OCI-LY7 (cell line): Measurements from ENCODE around the gene AATK. TPM values are rescaled to one million over a fixed set of nuclear protein-coding genes. Genes with fewer than 3 reads are reported as not detected.

ENCODE experiments used
- Bru-seq: library from RNA; stranded (reverse); fragments of 400-500 nt; gene quantifications from one replicate; lab custom pipeline; 2021; lab: Mats Ljungman, UMichigan
- BruChase-seq, 2 experiments: library from RNA; stranded (reverse); fragments of 400-500 nt; gene quantifications; one replicate each; lab custom pipeline; 2021; lab: Mats Ljungman, UMichigan
- BruUV-seq: library from RNA; stranded (reverse); fragments of 400-500 nt; replicated peaks from 2 replicates; lab custom pipeline; 2021; lab: Mats Ljungman, UMichigan
- CTCF ChIA-PET: fragments of 300-600 bp; sonication (Branson Sonifier 250); formaldehyde crosslinking; loops from one replicate; lab custom pipeline; 2022; ENCODE audit warnings: antibody characterized with exemption; ENCODE audit not compliant: unreplicated experiment; lab: Charles Lee
- POLR2A ChIA-PET: fragments of 300-600 bp; sonication (Branson Sonifier 250); formaldehyde crosslinking; loops from one replicate; lab custom pipeline; 2022; ENCODE audit warnings: antibody characterized with exemption; lab: Charles Lee
- DNase-seq: peaks from one replicate; pipeline ENCODE4 v3.0.0-alpha.2; 2015; ENCODE audit warnings: low spot score
- H2AFZ ChIP-seq: fragments of 200-600 bp; sonication (generic), shearing (Covaris generic); 2 replicates; pipeline ENCODE4 v1.6.1; 2014; ENCODE audit warnings: mild to moderate bottlenecking, antibody characterized with exemption, low read length, moderate library complexity
- H3K27ac ChIP-seq: fragments of 200-600 bp; sonication (generic); 2 replicates; pipeline ENCODE4 v1.5.1; 2014; ENCODE audit warnings: mixed run types, low read depth, mild to moderate bottlenecking, moderate library complexity, low read length, inconsistent platforms; ENCODE audit not compliant: poor library complexity, severe bottlenecking
- H3K36me3 ChIP-seq: fragments of 200-600 bp; sonication (generic); 2 replicates; pipeline ENCODE4 v1.6.1; 2014; ENCODE audit warnings: mild to moderate bottlenecking, antibody characterized with exemption, low read length, moderate library complexity, mixed read lengths; ENCODE audit not compliant: insufficient read depth
- H3K4me1 ChIP-seq: fragments of 200-600 bp; sonication (generic); 2 replicates; pipeline ENCODE4 v1.5.1; 2014; ENCODE audit warnings: mild to moderate bottlenecking, low read length; ENCODE audit not compliant: insufficient read depth, poor library complexity, severe bottlenecking
- H3K4me2 ChIP-seq: fragments of 200-600 bp; sonication (generic); 2 replicates; pipeline ENCODE4 v1.6.1; 2014; ENCODE audit warnings: mild to moderate bottlenecking, low read length
- H3K4me3 ChIP-seq: fragments of 200-600 bp; sonication (generic); 2 replicates; pipeline ENCODE4 v1.5.1; 2014; ENCODE audit warnings: mild to moderate bottlenecking, low read depth, low read length; ENCODE audit not compliant: poor library complexity, severe bottlenecking
- H3K79me2 ChIP-seq: fragments of 200-600 bp; sonication (generic); 2 replicates; pipeline ENCODE4 v1.6.1; 2016; ENCODE audit warnings: low read depth, mild to moderate bottlenecking, low read length, moderate library complexity, mixed read lengths; ENCODE audit not compliant: insufficient read depth
- H3K9me2 ChIP-seq: fragments of 200-600 bp; sonication (generic); 2 replicates; pipeline ENCODE4 v1.6.1; 2016; ENCODE audit warnings: mild to moderate bottlenecking, low read length, mixed read lengths; ENCODE audit not compliant: insufficient read depth
- H3K9me3 ChIP-seq: fragments of 200-600 bp; sonication (generic); 2 replicates; pipeline ENCODE4 v1.6.1; 2014; ENCODE audit warnings: mild to moderate bottlenecking, mixed run types, low read length, mixed read lengths
- H4K20me1 ChIP-seq: fragments of 200-600 bp; sonication (generic); 2 replicates; pipeline ENCODE4 v1.6.1; 2014; ENCODE audit warnings: mild to moderate bottlenecking, antibody characterized with exemption, low read length, moderate library complexity, mixed read lengths; ENCODE audit not compliant: insufficient read depth
- CTCF ChIP-seq: fragments of 200-600 bp; sonication (generic); conservative IDR thresholded peaks from 2 replicates; pipeline ENCODE4 v1.5.1; 2014; ENCODE audit warnings: mild to moderate bottlenecking, antibody characterized with exemption, low read length, moderate library complexity, mixed read lengths
- EZH2phosphoT487 ChIP-seq: fragments of 200-600 bp; sonication (generic); IDR thresholded peaks from 2 replicates; pipeline ENCODE4 v1.6.1; 2018; ENCODE audit warnings: low read depth, borderline replicate concordance, mild to moderate bottlenecking, mixed run types, antibody characterized with exemption, low read length, moderate library complexity, mixed read lengths
- intact Hi-C: fragments of 100-400 bp; cut with micrococcal nuclease; formaldehyde crosslinking; loops from one replicate; pipeline ENCODE4 v1.10.0; 2022; ENCODE audit not compliant: unreplicated experiment
- long read RNA-seq: library from polyadenylated mRNA; stranded (forward); transcript quantifications from one replicate; pipeline ENCODE4 v2.0.0, GENCODE V29; 2022
- total RNA-seq, 2 experiments: library from RNA; depleted of rRNA in 1 of 2; stranded (reverse); fragments of >200 nt in 1 of 2; shearing (Covaris generic) in 1 of 2; gene quantifications; 2 replicates each; pipeline ENCODE4 v1.2.3, GENCODE V29; 2014 to 2022

AATK gene
- 0.03 TPM in 1 of 2 replicates, not detected in the other for total RNA-seq (2014; rRNA removed; shearing (Covaris generic))
- not detected in 2 replicates for total RNA-seq (2022)
- percentile 6 among the genes with signal in this experiment for Bru-seq, nascent RNA
- percentile 3 among the genes with signal in this experiment for BruChase-seq, experiment 1, labeled RNA remaining after a 6-hour chase
- percentile 3 among the genes with signal in this experiment for BruChase-seq, experiment 2, labeled RNA remaining after a 2-hour chase
- long read RNA-seq, result 0 reads

- H3K9me2 ChIP-seq, result no peaks in the 10 kb centered on the region
- H4K20me1 ChIP-seq, result no peaks in the 10 kb centered on the region
- H3K9me3 ChIP-seq, result no peaks in the 10 kb centered on the region
- no TSS peak for BruUV-seq
- H3K4me1 ChIP-seq, result no peaks in the 10 kb centered on the region
- no peak for DNase-seq
- no peak for TF ChIP-seq EZH2phosphoT487
- no peak for TF ChIP-seq CTCF
- intact Hi-C loops, result no loop called here
- H3K4me2 ChIP-seq, result no peak within 1 kb of the TSS
- no peaks in the 10 kb centered on the region for H3K79me2 ChIP-seq
- H3K27ac ChIP-seq, result no peak within 1 kb of the TSS
- ChIA-PET POLR2A (no interaction called here), CTCF (no interaction called here)
- no peak within 1 kb of the TSS for H3K4me3 ChIP-seq
- H2AFZ ChIP-seq, result no peak within 1 kb of the TSS
- H3K36me3 ChIP-seq, result no peaks in the 10 kb centered on the region
Observed at GRCh38 chr17:81166033-81166492, at the start of gene AATK. TSS of gene AATK (minus strand) at chr17:81166221. CDS start at chr17:81165992, 229 bp downstream.

GRCh38 chr17:81213978-81214377 lies 48.0 kb upstream of the AATK start:
- no peak overlapping the region for H3K4me2 ChIP-seq
- ChIA-PET CTCF (no interaction called here), POLR2A (no interaction called here)
- no peak overlapping the region for H2AFZ ChIP-seq
- TF ChIP-seq EZH2phosphoT487 (no peak), CTCF (no peak)
- no peak for DNase-seq
- no peaks in the 10 kb centered on the region for H3K79me2 ChIP-seq
- intact Hi-C loops, result no loop called here
- H3K9me3 ChIP-seq, result no peaks in the 10 kb centered on the region
- no peaks in the 10 kb centered on the region for H3K4me1 ChIP-seq
- H3K4me3 ChIP-seq, result no peak overlapping the region
- H3K27ac ChIP-seq, result no peak overlapping the region
- H3K36me3 ChIP-seq, result no peaks in the 10 kb centered on the region
- H3K9me2 ChIP-seq, result no peaks in the 10 kb centered on the region
- H4K20me1 ChIP-seq, result no peaks in the 10 kb centered on the region
- no TSS peak for BruUV-seq

- Histone ChIP-seq H3K79me2 (no peaks in the 10 kb centered on the region), H3K4me1 (peaks cover 5% of the 10 kb centered on the region), H3K9me3 (no peaks in the 10 kb centered on the region), H3K36me3 (no peaks in the 10 kb centered on the region), H4K20me1 (no peaks in the 10 kb centered on the region), H3K9me2 (no peaks in the 10 kb centered on the region), H3K4me2 (no peak overlapping the region), H2AFZ (no peak overlapping the region), H3K4me3 (no peak overlapping the region), H3K27ac (no peak overlapping the region)
- no peak for DNase-seq
- intact Hi-C loops, result no loop called here
- BruUV-seq, result no TSS peak
- CTCF ChIA-PET, result no interaction called here
- no peak for TF ChIP-seq EZH2phosphoT487
- no peak for TF ChIP-seq CTCF
- POLR2A ChIA-PET, result no interaction called here
Observed at GRCh38 chr17:81212365-81212764, 46.3 kb upstream of the AATK start.
